Large intestine (tissue), 3 donors: ENCODE data around the gene RPL19. TPM values are rescaled to one million over a fixed set of nuclear protein-coding genes. Genes with fewer than 3 reads are reported as not detected.

Source experiments
- DNase-seq, 2 donors: peaks; one replicate each; pipeline versions ENCODE4 v3.0.0 to v3.0.0-alpha.2; 2013
- H3K27ac ChIP-seq: one replicate; pipeline ENCODE4 v1.5.1; 2013; ENCODE audit warnings: low read length
- H3K27me3 ChIP-seq: 2 replicates; pipeline ENCODE4 v1.6.1; 2013; ENCODE audit warnings: low read length; ENCODE audit not compliant: control insufficient read depth, insufficient read depth
- H3K36me3 ChIP-seq: 2 replicates; pipeline ENCODE4 v1.6.1; 2013; ENCODE audit warnings: low read length; ENCODE audit not compliant: control insufficient read depth, insufficient read depth
- H3K4me1 ChIP-seq: one replicate; pipeline ENCODE4 v1.6.1; 2013; ENCODE audit warnings: low read length; ENCODE audit not compliant: control insufficient read depth, insufficient read depth
- H3K4me3 ChIP-seq: one replicate; pipeline ENCODE4 v1.5.1; 2013; ENCODE audit warnings: low read length
- H3K9me3 ChIP-seq: one replicate; pipeline ENCODE4 v1.6.1; 2013; ENCODE audit warnings: mild to moderate bottlenecking, low read depth, low read length, moderate library complexity; ENCODE audit not compliant: control insufficient read depth
- WGBS: methylation state at CpG from one replicate; pipeline ENCODE4 v1.1.5; 2013; ENCODE audit warnings: low lambda C conversion rate; ENCODE audit not compliant: insufficient coverage; 5-methylcytosine and 5-hydroxymethylcytosine counted together
- polyA plus RNA-seq: library from polyadenylated mRNA; unstranded; fragments of 120-200 nt; gene quantifications from one replicate; pipeline ENCODE4 v1.2.1, GENCODE V29; 2013

The RPL19 gene
- polyA plus RNA-seq, 1 donor, result 2,491 TPM

DNA sequence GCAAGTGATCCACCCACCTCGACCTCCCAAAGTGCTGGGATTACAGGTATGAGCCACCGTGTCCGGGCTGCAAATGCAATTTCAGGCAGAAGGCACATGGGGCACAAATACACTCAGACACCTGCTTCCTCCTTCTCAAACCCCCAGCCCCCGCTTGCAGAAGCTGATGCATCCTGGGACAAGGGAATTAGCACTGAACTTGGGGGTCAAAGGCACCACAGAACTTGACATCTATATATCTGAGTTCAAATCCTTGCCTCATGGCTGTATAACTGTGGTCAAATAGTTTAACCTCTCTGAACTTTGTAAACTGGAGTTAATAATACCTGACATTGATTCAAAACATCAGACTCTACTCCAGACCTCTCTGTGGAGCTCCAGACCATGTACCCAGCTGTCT lies 30.0 kb upstream of the RPL19 start:
- no peak for DNase-seq
- Histone ChIP-seq H3K4me3 (no peak overlapping the region), H3K9me3 (peaks cover 5% of the 10 kb centered on the region), H3K36me3 (no peaks in the 10 kb centered on the region), H3K27me3 (peaks cover 24% of the 10 kb centered on the region), H3K27ac (no peak overlapping the region), H3K4me1 (peaks cover 4% of the 10 kb centered on the region)
- no CpG with 5 or more reads among the region's 4 CpGs for WGBS

DNA sequence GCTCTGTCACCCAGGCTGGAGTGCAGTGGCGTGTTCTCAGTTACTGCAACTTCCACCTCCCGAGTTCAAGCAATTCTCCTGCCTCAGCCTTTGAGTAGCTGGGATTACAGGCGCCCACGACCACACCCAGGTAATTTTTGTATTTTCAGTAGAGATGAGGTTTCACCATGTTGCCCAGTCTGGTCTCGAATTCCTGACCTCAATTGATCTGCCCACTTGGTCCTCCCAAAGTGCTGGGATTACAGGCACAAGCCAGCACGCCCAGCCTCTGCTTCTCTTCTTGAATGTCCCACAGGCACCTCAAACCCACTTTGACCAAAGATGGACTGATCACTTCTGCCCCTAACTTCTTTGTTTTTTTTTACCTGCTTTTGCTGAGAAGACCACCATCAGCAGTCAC lies 29.5 kb upstream of the RPL19 start:
- Histone ChIP-seq H3K4me1 (no peaks in the 10 kb centered on the region), H3K27me3 (peaks cover 19% of the 10 kb centered on the region), H3K36me3 (no peaks in the 10 kb centered on the region), H3K9me3 (peaks cover 1% of the 10 kb centered on the region), H3K4me3 (no peak overlapping the region), H3K27ac (no peak overlapping the region)
- no CpG with 5 or more reads among the region's 6 CpGs for WGBS
- no peak for DNase-seq

DNA sequence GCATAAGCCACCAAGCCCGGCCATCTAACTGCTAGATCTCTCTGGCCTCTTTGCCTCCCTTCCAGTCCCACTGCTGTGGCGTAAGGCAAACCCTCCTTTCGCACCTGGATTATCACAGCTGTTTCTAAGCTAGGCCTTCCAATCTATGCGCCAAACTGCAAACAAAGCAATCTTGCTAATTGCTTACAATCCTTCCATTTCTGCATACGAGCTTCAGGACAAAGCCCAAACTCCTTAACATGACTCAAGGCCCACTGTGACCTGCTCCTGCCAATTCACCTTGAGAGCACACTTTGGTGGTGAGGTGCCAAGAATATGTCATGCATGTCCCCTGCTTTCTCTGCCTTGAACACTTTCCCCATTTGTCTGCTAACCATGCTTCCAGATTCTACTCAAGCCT lies 28.1 kb upstream of the RPL19 start:
- Histone ChIP-seq H3K4me3 (no peak overlapping the region), H3K36me3 (peaks cover 2% of the 10 kb centered on the region), H3K9me3 (no peaks in the 10 kb centered on the region), H3K4me1 (no peaks in the 10 kb centered on the region), H3K27me3 (peaks cover 5% of the 10 kb centered on the region), H3K27ac (no peak overlapping the region)
- WGBS, result no CpG with 5 or more reads among the region's 5 CpGs
- DNase-seq, result no peak

DNA sequence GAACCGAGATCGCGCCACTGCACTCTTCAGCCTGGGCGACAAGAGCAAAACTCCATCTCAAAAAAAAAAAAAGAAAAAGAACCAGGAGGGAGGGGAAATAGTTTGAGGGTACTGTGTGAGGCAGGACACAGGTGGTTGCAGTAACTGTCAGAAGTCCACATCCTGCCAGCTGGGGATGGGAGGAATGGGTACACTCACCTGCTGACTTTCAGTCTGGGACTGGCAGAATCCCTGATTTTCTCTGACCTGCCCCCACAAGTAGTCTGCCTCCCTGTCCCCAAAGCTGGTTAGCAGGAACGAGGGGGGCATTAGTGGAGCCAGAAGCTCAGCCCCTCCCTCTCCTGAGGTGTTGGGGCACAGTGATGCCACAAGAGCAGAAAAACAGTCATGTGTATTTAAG lies 27.0 kb upstream of the RPL19 start:
- DNase-seq, result no peak

DNA sequence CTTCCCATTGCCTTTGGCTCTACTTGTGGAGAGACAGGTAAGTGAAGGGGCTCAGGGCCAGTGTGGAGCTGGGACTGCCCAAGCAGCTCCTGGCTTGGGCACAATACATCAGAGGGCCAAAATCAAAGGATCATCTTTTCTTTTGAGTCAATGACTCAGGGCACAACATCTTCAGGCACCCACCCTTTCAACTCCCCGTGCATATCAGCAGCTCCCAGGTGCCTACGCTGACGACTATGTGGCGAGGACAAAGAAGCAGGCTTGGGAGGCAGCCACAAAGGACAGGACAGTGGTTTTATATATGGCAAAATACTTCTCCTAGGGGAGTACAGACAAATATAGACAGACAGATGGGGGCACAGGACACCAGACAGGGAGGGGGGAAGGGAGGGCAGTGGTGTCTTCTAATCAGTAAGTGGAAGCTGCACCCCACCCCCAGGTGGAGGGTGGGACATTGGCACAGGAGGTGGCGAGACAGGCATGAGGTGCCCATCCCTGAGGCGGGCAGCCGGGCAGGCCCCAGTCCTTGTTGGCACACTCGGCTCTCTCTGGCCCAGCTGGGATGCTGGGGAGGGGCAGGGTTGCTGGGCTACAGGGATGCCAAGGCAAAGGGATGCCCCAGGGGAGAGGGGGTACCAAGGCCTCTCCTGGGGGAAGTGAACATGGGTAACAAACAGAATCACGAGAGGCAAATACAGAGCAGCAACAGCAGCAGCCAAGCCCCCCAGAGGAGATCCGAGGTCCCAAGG lies 26.4 kb upstream of the RPL19 start:
- Histone ChIP-seq H3K4me3 (no peak overlapping the region), H3K27ac (no peak overlapping the region), H3K4me1 (no peaks in the 10 kb centered on the region), H3K9me3 (no peaks in the 10 kb centered on the region), H3K27me3 (no peaks in the 10 kb centered on the region), H3K36me3 (peaks cover 6% of the 10 kb centered on the region)
- WGBS, result 100% methylated on average over 1 of the region's 10 CpGs
- DNase-seq, result no peak

More for the DNA sequence above, 27.0 kb upstream of the RPL19 start:
- WGBS, result 80% methylated on average over 1 of the region's 5 CpGs
- no peaks in the 10 kb centered on the region for H3K27me3 ChIP-seq
- no peak overlapping the region for H3K27ac ChIP-seq
- H3K9me3 ChIP-seq, result no peaks in the 10 kb centered on the region
- no peaks in the 10 kb centered on the region for H3K4me1 ChIP-seq
- H3K4me3 ChIP-seq, result no peak overlapping the region
- H3K36me3 ChIP-seq, result peaks cover 6% of the 10 kb centered on the region

DNA sequence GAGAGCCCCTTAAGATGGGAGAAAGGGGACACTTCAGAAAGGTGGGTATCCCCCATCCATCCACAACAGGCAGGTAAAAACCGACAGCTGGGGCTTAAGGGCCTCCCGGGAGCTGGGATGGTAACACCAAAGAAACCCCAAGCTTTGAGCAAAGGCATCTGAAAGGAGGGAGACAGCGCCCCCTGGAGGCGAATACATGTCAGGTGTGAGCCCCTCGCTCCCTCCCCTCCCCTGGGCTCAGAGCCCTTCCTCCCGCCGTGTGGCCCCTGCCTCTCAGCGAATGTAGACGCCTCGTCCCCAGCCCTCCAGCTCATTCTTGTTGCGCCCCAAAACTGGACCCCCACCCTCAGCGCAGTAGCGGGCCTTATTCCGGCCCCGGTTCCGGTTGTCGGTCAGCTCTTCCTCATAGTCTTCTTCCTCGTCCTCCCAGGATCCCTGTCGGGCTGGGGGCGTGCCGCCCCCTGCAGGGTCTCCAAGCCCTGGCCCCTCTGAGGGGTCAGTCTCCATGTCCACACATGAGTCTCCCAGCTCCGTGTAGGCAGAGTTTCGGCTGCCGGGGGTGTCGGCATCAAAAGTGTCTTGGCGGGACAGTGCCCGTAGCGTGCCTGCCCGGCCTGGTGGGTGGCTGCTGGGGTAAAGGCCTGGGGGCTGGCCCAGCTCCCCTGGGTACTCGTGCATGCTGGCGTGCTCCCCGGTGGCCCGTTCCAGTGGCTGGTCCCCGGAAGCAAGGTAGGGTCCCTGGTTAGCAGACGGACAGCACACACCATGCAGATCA lies 25.0 kb upstream of the RPL19 start:
- Histone ChIP-seq H3K36me3 (peaks cover 6% of the 10 kb centered on the region), H3K27ac (no peak overlapping the region)

DNA sequence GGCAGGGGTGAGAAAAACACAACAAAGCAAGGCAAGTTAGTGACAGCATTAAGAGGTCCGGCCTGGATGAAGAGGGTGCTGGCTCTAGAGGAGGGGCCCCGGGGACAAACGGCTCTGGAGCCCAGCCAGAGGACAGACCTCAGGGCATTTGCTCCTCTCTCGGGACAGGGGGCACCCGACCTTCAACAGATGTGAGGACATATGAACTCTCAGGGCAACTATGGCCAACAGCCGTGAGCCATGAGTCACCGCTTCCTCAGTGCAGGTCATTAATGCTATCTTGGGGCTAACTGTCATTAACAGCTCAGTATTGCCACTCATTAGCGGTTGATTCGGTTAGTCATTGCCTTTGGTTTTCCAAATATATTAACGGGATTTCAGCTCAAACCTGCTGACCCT lies 24.4 kb upstream of the RPL19 start:
- no CpG with 5 or more reads among the region's 10 CpGs for WGBS
- no peaks in the 10 kb centered on the region for H3K4me1 ChIP-seq
- H3K36me3 ChIP-seq, result peaks cover 6% of the 10 kb centered on the region
- H3K27ac ChIP-seq, result no peak overlapping the region
- no peaks in the 10 kb centered on the region for H3K27me3 ChIP-seq
- DNase-seq, result no peak
- H3K4me3 ChIP-seq, result no peak overlapping the region
- no peaks in the 10 kb centered on the region for H3K9me3 ChIP-seq

More for the DNA sequence above, 25.0 kb upstream of the RPL19 start:
- no peaks in the 10 kb centered on the region for H3K9me3 ChIP-seq
- H3K27me3 ChIP-seq, result no peaks in the 10 kb centered on the region
- H3K4me1 ChIP-seq, result no peaks in the 10 kb centered on the region
- DNase-seq, result peak in 1 of 2 donors; percentile 40
- no CpG with 5 or more reads among the region's 35 CpGs for WGBS
- H3K4me3 ChIP-seq, result no peak overlapping the region

DNA sequence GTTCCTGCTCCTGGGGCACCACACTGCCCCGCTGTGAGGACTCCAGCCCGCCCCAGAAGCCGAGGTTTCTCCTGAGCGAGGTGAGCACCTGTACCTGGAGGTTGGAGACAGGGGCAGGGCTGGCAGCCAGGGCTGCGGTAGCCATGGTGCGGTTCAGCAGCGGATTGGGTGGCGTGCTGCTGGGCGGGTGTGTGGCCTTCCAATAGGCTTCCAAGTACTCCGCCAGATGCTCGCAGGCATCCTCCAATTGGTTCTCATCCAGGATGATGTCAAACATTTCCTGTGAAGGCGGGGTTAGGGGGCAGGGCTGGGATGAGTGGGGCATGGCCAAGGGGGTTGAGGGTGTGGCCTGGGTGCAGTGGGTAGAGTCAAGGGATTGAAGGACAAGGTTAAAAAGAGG lies 22.8 kb upstream of the RPL19 start:
- 67% methylated on average over 2 of the region's 12 CpGs for WGBS
- DNase-seq, result no peak
- Histone ChIP-seq H3K9me3 (no peaks in the 10 kb centered on the region), H3K27ac (no peak overlapping the region), H3K4me1 (no peaks in the 10 kb centered on the region), H3K27me3 (no peaks in the 10 kb centered on the region), H3K4me3 (no peak overlapping the region), H3K36me3 (peaks cover 6% of the 10 kb centered on the region)

DNA sequence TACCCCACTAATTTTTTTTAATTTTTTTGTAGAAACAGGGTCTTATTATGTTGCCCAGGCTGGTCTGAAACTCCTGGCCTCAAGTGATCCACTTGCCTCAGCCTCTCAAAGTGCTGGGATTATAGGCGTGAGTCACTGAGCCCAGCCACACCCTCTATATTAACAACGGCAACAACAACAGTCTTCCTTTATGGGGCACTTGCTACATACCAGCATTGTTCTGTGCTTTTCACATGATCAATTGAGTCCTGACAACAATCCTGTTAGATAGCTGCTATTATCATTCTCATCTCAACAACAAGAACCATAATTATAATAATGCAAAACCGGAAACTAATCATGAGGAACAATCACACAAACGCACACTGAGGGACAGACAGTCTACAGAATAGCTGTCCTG lies 21.5 kb upstream of the RPL19 start:
- H3K4me3 ChIP-seq, result no peak overlapping the region
- H3K9me3 ChIP-seq, result no peaks in the 10 kb centered on the region
- 83% methylated on average over 2 of the region's 4 CpGs for WGBS
- H3K36me3 ChIP-seq, result peaks cover 6% of the 10 kb centered on the region
- H3K4me1 ChIP-seq, result no peaks in the 10 kb centered on the region
- H3K27ac ChIP-seq, result no peak overlapping the region
- H3K27me3 ChIP-seq, result no peaks in the 10 kb centered on the region
- DNase-seq, result peak in 1 of 2 donors; percentile 45

DNA sequence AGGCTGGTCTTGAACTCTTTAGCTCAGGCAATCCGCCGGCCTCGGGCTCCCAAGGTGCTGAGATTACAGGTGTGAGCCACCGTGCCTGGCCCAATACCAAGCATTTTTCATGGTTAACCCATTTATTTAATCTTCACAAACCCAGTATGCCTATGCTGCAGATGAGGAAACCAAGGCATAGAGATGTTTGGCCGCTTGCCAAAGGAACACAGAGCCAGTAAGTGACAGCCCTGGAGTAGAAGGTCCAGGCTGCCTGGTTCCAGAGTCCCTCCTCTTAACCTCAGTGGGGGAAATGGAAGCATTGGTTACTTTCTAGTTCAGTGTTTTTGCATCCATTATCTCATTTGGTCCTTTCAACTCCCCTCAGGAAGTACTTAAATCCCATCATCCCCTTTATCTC lies 18.8 kb upstream of the RPL19 start:
- H3K27me3 ChIP-seq, result no peaks in the 10 kb centered on the region
- H3K27ac ChIP-seq, result no peak overlapping the region
- H3K9me3 ChIP-seq, result no peaks in the 10 kb centered on the region
- H3K4me1 ChIP-seq, result no peaks in the 10 kb centered on the region
- no peak overlapping the region for H3K4me3 ChIP-seq
- DNase-seq, result no peak
- WGBS, result no CpG with 5 or more reads among the region's 5 CpGs
- H3K36me3 ChIP-seq, result peaks cover 8% of the 10 kb centered on the region
